Panc1 (cell line): ENCODE results near the gene LRRC27. TPM values are rescaled to one million over a fixed set of nuclear protein-coding genes. Genes with fewer than 3 reads are reported as not detected.
A peak's percentile ranks its signal among the peaks of the same experiment; 100 is the strongest.

Experiments
- ATAC-seq: fragments of 200-7000 bp; cut with Tn5 transposase; 2 replicates; pipeline ENCODE4 v1.9.1; 2020; ENCODE audit warnings: mild to moderate bottlenecking, moderate library complexity
- BruUV-seq: library from RNA; stranded (reverse); fragments of 400-500 nt; replicated peaks from 2 replicates; lab custom pipeline; 2021; lab: Mats Ljungman, UMichigan
- CTCF ChIA-PET: fragments of 300-600 bp; sonication (Branson Sonifier 250); formaldehyde crosslinking; loops from one replicate; lab custom pipeline; 2022; ENCODE audit warnings: antibody characterized with exemption; lab: Charles Lee
- POLR2A ChIA-PET: fragments of 300-600 bp; sonication (Branson Sonifier 250); formaldehyde crosslinking; loops from one replicate; lab custom pipeline; 2022; ENCODE audit warnings: antibody characterized with exemption; lab: Charles Lee
- DNase-seq: peaks from one replicate; pipeline ENCODE4 v3.0.0-alpha.2; 2010; ENCODE audit warnings: low read depth, low spot score
- H3K27ac ChIP-seq: 2 replicates; pipeline ENCODE4 v1.5.1; 2011; ENCODE audit warnings: mild to moderate bottlenecking, low read length, inconsistent platforms
- H3K27me3 ChIP-seq: fragments of 200-500 bp; sonication (Bioruptor generic); 2 replicates; pipeline ENCODE4 v1.6.0; 2014; ENCODE audit warnings: low read length, inconsistent platforms; ENCODE audit not compliant: control insufficient read depth, insufficient read depth
- H3K36me3 ChIP-seq: fragments of 200-500 bp; sonication (Bioruptor generic); 2 replicates; pipeline ENCODE4 v1.5.1; 2014; ENCODE audit warnings: inconsistent platforms, mild to moderate bottlenecking, low read length, moderate library complexity; ENCODE audit not compliant: control insufficient read depth, insufficient read depth
- H3K4me1 ChIP-seq: 2 replicates; pipeline ENCODE4 v1.5.1; 2011; ENCODE audit warnings: inconsistent platforms, mild to moderate bottlenecking, low read length, moderate library complexity; ENCODE audit not compliant: control insufficient read depth, insufficient read depth
- H3K4me3 ChIP-seq, 2 experiments: 2 replicates each; pipeline ENCODE4 v1.5.1; 2011 to 2012; ENCODE audit warnings: low read depth in 2 of 2, low read length in 2 of 2, mild to moderate bottlenecking in 2 of 2, inconsistent platforms in 1 of 2, moderate library complexity in 1 of 2
- H3K9me3 ChIP-seq: fragments of 200-500 bp; sonication (Bioruptor generic); 2 replicates; pipeline ENCODE4 v1.5.1; 2014; ENCODE audit warnings: low read depth, mild to moderate bottlenecking, inconsistent platforms, low read length, moderate library complexity; ENCODE audit not compliant: control insufficient read depth, insufficient read depth
- CTCF ChIP-seq: fragments of 450-650 bp; IDR thresholded peaks from 2 replicates; pipeline ENCODE4 v1.5.1; 2017; ENCODE audit warnings: mild to moderate bottlenecking
- POLR2AphosphoS5 ChIP-seq: IDR thresholded peaks from 2 replicates; pipeline ENCODE4 v1.6.1; 2012; ENCODE audit warnings: mild to moderate bottlenecking, low read depth, low read length, moderate library complexity
- REST ChIP-seq, 2 experiments: IDR thresholded peaks; 2 replicates each; pipeline ENCODE4 v1.6.1; 2011 to 2012; ENCODE audit warnings: low read depth in 2 of 2, control low read depth in 1 of 2, low read length in 1 of 2, mild to moderate bottlenecking in 1 of 2, moderate library complexity in 1 of 2; ENCODE audit not compliant: insufficient read depth in 1 of 2
- SIN3A ChIP-seq: IDR thresholded peaks from 2 replicates; pipeline ENCODE4 v1.6.1; 2012; ENCODE audit warnings: low read depth, mild to moderate bottlenecking, low read length, moderate library complexity, borderline replicate concordance; ENCODE audit not compliant: insufficient read depth
- TCF7L2 ChIP-seq: IDR thresholded peaks from 2 replicates; pipeline ENCODE4 v1.6.1; 2011; ENCODE audit warnings: mild to moderate bottlenecking, low read depth, low read length, inconsistent platforms
- in situ Hi-C: cut with HindIII; loops from 2 replicates; pipeline ENCODE4 v1.10.0; 2016; ENCODE audit warnings: low sequenced_read_pairs, low pct_unique_long_range_greater_than_20kb
- intact Hi-C: fragments of 100-400 bp; cut with micrococcal nuclease; formaldehyde crosslinking; loops from one replicate; pipeline ENCODE4 v1.10.0; 2022; ENCODE audit not compliant: unreplicated experiment
- total RNA-seq: library from RNA; stranded (reverse); gene quantifications from one replicate; pipeline ENCODE4 v1.2.1, GENCODE V29; 2021; ENCODE audit not compliant: unreplicated experiment

Gene LRRC27
- total RNA-seq, 1 experiment from 2014 or later = 15.7 TPM

GRCh38 chr10:132368391-132368790 is 36.4 kb downstream of the LRRC27 start:
- no peak for DNase-seq
- in situ Hi-C loops (no loop called here), intact Hi-C loops (no loop called here)
- Histone ChIP-seq H3K27me3 (no peaks in the 10 kb centered on the region), H3K27ac (no peak overlapping the region), H3K9me3 (no peaks in the 10 kb centered on the region), H3K4me1 (peaks cover 2% of the 10 kb centered on the region; the same call in 1 of the 2 replicates), H3K4me3 (no peak overlapping the region), H3K36me3 (no peaks in the 10 kb centered on the region)
- ChIA-PET CTCF (no interaction called here), POLR2A (interaction anchor here (0.7 kb wide), 1 partner anchor 92 kb away, joined by 3 read pairs; no protein-coding TSS in a partner anchor)
- no peak for ATAC-seq
- TF ChIP-seq POLR2AphosphoS5 (no peak), TCF7L2 (no peak), SIN3A (no peak), CTCF (no peak), REST (IDR thresholded peaks at IDR 0.05; ENCODE audit: insufficient read depth in 1 of 2, low read depth in 2 of 2, low read length in 1 of 2) (no peak)
- BruUV-seq = TSS peak; percentile 52

GRCh38 chr10:132368881-132369635 is 37.1 kb downstream of the LRRC27 start:
- Histone ChIP-seq H3K36me3 (no peaks in the 10 kb centered on the region), H3K4me3 (no peak overlapping the region), H3K27ac (no peak overlapping the region), H3K4me1 (peaks cover 5% of the 10 kb centered on the region), H3K27me3 (no peaks in the 10 kb centered on the region), H3K9me3 (no peaks in the 10 kb centered on the region)
- TF ChIP-seq SIN3A (no peak), REST (IDR thresholded peaks at IDR 0.05; ENCODE audit: insufficient read depth in 1 of 2, low read depth in 2 of 2, low read length in 1 of 2) (no peak), CTCF (no peak), POLR2AphosphoS5 (no peak), TCF7L2 (no peak)
- ATAC-seq = no peak
- BruUV-seq = no TSS peak
- CTCF ChIA-PET = no interaction called here
- no peak for DNase-seq
- POLR2A ChIA-PET = interaction anchor here (0.7 kb wide), 1 partner anchor 91 kb away, joined by 3 read pairs; no protein-coding TSS in a partner anchor
- intact Hi-C loops (no loop called here), in situ Hi-C loops (no loop called here)
